ENCODE measurements around the gene FBN3. TPM values are rescaled to one million over a fixed set of nuclear protein-coding genes. Genes with fewer than 3 reads are reported as not detected.

FBN3 gene
- polyA plus RNA-seq, 1 of the 3 experiments (the other 2 are of a cell fraction): not detected

DNA sequence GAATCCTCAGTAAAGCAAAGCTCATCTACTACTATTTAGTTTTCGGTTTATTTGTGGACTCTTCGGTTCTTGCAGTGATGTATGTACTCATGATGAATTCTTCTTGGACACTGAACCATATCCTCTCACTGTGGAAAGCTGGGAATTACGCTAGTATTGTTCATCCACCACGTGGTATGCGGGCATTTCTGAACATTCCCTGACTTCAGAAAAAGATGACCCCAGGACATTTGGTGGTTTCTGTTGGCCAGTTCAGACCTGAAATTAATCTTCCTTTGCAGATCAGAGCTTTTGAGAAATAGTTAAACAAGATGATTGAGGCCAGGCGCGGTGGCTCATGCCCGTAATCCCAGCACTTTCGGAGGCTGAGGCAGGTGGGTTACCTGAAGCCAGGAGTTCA lies 25.3 kb upstream of the FBN3 start:
- H3K4me2 ChIP-seq: no peak overlapping the region
- H3K27me3 ChIP-seq (ENCODE audit: insufficient read depth): no peaks in the 10 kb centered on the region; the same call in 1 of the 2 replicates
- TF ChIP-seq ELF1 (IDR thresholded peaks at IDR 0.05): no peak
- no peak for TF ChIP-seq POLR2AphosphoS5 (IDR thresholded peaks at IDR 0.05; ENCODE audit: low read depth, low read length)
- no peak for TF ChIP-seq NRF1 (IDR thresholded peaks at IDR 0.05; ENCODE audit: low read depth, low read length)
- no peak for DNase-seq
- CTCF ChIA-PET: interaction anchor here (1.8 to 1.9 kb wide), 3 partner anchors 10 to 231 kb away, joined by 4 to 7 read pairs (median 5); partner anchors contain the start of gene TIMM44
- no peaks in the 10 kb centered on the region for H4K20me1 ChIP-seq (ENCODE audit: insufficient read depth)
- no peak overlapping the region for H3K9ac ChIP-seq
- POLR2A ChIA-PET: interaction anchor here (0.7 kb wide), 1 partner anchor 75 kb away, joined by 3 read pairs; no protein-coding TSS in a partner anchor
- no peaks in the 10 kb centered on the region for H3F3A ChIP-seq (replicated peaks; ENCODE audit: insufficient read depth)
- no peaks in the 10 kb centered on the region for H3K4me1 ChIP-seq (ENCODE audit: control insufficient read depth in 1 of 2, insufficient read depth in 2 of 2, low read depth in 1 of 2, low read length in 1 of 2)
- H3K9me3 ChIP-seq: no peaks in the 10 kb centered on the region
- H3K4me3 ChIP-seq (ENCODE audit: low read depth in 2 of 2, low read length in 1 of 2): no peak overlapping the region
- H3K27ac ChIP-seq (ENCODE audit: low read depth in 2 of 2, low read length in 1 of 2): no peak overlapping the region
- H3K36me3 ChIP-seq (replicated peaks in 1 of 2; ENCODE audit: control insufficient read depth in 1 of 2, insufficient read depth in 2 of 2, low read length in 1 of 2): no peaks in the 10 kb centered on the region
- H3K9me2 ChIP-seq: no peaks in the 10 kb centered on the region
- WGBS (ENCODE audit: low lambda C conversion rate): 72% methylated on average over 9 of the region's 9 CpGs
- no peaks in the 10 kb centered on the region for H3K79me2 ChIP-seq (ENCODE audit: insufficient read depth)
- no peak overlapping the region for H2AFZ ChIP-seq (ENCODE audit: low read depth)

DNA sequence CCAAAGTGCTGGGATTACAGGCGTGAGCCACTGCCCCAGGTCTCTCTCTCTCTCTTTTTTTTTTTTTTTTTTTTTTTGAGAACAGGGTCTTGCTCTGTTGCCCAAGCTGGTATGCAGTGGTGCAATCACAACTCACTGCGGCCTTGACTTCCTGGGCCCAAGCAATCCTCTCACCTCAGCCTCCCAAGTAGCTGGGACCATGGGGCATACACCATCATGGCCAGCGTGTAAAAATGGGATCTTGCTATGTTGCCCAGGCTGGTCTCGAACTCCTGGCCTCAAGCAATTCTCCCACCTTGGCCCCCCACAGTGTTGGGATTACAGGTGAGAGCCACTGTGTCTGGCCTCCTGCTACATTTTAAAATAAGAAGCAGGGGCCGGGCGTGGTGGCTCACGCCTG lies 19.1 kb upstream of the FBN3 start:
- Histone ChIP-seq H3K9ac (no peak overlapping the region), H3K27me3 (ENCODE audit: insufficient read depth) (no peaks in the 10 kb centered on the region; the same call in 1 of the 2 replicates), H3F3A (replicated peaks; ENCODE audit: insufficient read depth) (no peaks in the 10 kb centered on the region), H4K20me1 (ENCODE audit: insufficient read depth) (no peaks in the 10 kb centered on the region), H3K9me3 (no peaks in the 10 kb centered on the region), H3K79me2 (ENCODE audit: insufficient read depth) (no peaks in the 10 kb centered on the region), H3K4me2 (no peak overlapping the region), H3K9me2 (no peaks in the 10 kb centered on the region), H3K27ac (ENCODE audit: low read depth in 2 of 2, low read length in 1 of 2) (no peak overlapping the region), H3K4me3 (ENCODE audit: low read depth in 2 of 2, low read length in 1 of 2) (no peak overlapping the region), H3K36me3 (replicated peaks in 1 of 2; ENCODE audit: control insufficient read depth in 1 of 2, insufficient read depth in 2 of 2, low read length in 1 of 2) (no peaks in the 10 kb centered on the region), H2AFZ (ENCODE audit: low read depth) (no peak overlapping the region), H3K4me1 (ENCODE audit: control insufficient read depth in 1 of 2, insufficient read depth in 2 of 2, low read depth in 1 of 2, low read length in 1 of 2) (no peaks in the 10 kb centered on the region)
- ChIA-PET CTCF (interaction anchor here (1.7 to 2.6 kb wide), 2 partner anchors 10 to 84 kb away, joined by 6 to 12 read pairs; no protein-coding TSS in a partner anchor), POLR2A (interaction anchor here (0.6 kb wide), 1 partner anchor 13 kb away, joined by 3 read pairs; no protein-coding TSS in a partner anchor)
- TF ChIP-seq RFX5 (IDR thresholded peaks at IDR 0.05; ENCODE audit: low read length) (no peak), FOXM1 (IDR thresholded peaks at IDR 0.05; ENCODE audit: low read depth) (no peak), USF2 (IDR thresholded peaks at IDR 0.05; ENCODE audit: borderline replicate concordance, low read depth, low read length) (no peak), TEAD4 (IDR thresholded peaks at IDR 0.05; ENCODE audit: borderline replicate concordance, insufficient read depth) (no peak), EP300 (IDR thresholded peaks at IDR 0.05; ENCODE audit: borderline replicate concordance in 1 of 2, low read depth in 1 of 2, low read length in 1 of 2) (no peak), PBX3 (IDR thresholded peaks at IDR 0.05) (no peak), GATA2 (CRISPR knock-in tag; IDR thresholded peaks at IDR 0.05) (no peak), RAD21 (IDR thresholded peaks at IDR 0.05; ENCODE audit: low read length) (no peak), YY1 (IDR thresholded peaks at IDR 0.05; ENCODE audit: low read depth) (no peak), TAF1 (IDR thresholded peaks at IDR 0.05; ENCODE audit: borderline replicate concordance, low read depth, low read length) (no peak), ELF1 (IDR thresholded peaks at IDR 0.05) (no peak), SMC3 (IDR thresholded peaks at IDR 0.05; ENCODE audit: low read depth, low read length) (no peak), CTCF (IDR thresholded peaks at IDR 0.05) (no peak), FOSL2 (IDR thresholded peaks at IDR 0.05; ENCODE audit: borderline replicate concordance, low read depth) (no peak), FOXJ3 (CRISPR knock-in tag; IDR thresholded peaks at IDR 0.05) (no peak), POLR2AphosphoS5 (IDR thresholded peaks at IDR 0.05; ENCODE audit: low read depth, low read length) (no peak), REST (IDR thresholded peaks at IDR 0.05; ENCODE audit: low read depth, low read length) (no peak)
- TF ChIP-seq, protein P1, sequence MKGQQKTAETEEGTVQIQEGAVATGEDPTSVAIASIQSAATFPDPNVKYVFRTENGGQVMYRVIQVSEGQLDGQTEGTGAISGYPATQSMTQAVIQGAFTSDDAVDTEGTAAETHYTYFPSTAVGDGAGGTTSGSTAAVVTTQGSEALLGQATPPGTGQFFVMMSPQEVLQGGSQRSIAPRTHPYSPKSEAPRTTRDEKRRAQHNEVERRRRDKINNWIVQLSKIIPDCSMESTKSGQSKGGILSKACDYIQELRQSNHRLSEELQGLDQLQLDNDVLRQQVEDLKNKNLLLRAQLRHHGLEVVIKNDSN (IDR thresholded peaks at IDR 0.05; ENCODE audit: borderline replicate concordance, low read depth): no peak
- WGBS (ENCODE audit: low lambda C conversion rate): 70% methylated on average over 6 of the region's 7 CpGs
- no peak for DNase-seq
